ENCODE results near the gene CD74.

Gene CD74

DNA sequence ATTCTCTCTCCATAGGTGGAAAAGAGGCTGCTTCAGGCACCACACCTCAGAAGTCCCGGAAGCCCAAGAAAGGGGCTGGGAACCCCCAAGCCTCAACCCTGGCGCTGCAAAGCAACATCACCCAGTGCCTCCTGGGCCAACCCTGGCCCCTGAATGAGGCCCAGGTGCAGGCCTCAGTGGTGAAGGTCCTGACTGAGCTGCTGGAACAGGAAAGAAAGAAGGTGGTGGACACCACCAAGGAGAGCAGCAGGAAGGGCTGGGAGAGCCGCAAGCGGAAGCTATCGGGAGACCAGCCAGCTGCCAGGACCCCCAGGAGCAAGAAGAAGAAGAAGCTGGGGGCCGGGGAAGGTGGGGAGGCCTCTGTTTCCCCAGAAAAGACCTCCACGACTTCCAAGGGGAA, 16.4 kb downstream of the CD74 start:
- DNase-seq, result no peak

DNA sequence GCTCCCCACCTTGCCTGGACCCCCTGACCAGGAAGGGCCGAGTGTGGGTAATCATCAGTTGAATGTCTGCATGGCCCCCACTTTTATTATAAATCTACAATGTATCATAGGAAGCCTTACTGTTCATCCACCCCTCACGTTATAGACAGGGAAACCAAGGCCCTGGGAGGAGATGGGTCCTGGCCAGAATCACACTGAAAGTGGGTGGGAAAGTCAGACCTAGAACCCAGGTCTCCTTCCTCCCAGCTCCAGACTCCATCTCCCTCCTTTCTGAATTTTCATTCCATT, 17.1 kb downstream of the CD74 start:
- no peak for DNase-seq

DNA sequence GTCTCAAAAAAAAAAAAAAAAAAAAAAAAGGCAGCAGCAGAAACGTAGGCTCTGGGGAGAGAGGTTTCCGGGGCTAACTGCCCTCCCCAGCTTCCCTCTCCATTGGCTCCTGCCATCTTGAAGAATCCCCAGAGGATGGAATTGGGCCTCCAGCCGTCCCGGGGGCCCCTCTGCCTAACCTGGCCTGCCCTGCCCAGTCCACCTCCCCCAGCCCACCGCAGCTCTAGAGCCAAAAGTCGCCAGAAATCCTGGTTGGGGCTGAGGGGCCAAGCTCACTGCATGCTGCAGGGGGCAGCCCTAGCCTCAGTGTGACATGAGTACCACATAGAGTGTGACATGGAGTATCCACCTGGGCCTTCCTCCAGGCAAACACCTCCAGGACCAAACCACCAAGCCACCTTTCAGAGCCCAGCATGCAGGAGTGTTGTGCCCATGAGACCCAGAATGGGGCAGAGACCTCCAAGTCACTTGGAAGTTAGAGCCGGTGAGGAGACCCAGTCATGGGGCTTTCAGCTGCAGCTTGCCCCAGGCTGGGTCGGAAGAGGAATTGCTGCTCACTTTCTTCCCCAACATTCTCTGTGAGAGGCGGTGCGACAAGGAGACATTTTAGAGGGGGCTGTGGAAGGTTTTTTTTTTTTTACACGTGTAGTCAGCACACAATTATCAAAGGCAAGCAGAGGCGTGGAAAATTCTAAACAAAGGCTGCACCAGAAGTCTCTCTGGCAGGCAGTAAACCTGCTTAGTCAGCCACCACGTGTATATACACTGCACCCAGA, 17.6 kb downstream of the CD74 start:
- peak in 1 of 6 experiments; percentile 6 for DNase-seq

DNA sequence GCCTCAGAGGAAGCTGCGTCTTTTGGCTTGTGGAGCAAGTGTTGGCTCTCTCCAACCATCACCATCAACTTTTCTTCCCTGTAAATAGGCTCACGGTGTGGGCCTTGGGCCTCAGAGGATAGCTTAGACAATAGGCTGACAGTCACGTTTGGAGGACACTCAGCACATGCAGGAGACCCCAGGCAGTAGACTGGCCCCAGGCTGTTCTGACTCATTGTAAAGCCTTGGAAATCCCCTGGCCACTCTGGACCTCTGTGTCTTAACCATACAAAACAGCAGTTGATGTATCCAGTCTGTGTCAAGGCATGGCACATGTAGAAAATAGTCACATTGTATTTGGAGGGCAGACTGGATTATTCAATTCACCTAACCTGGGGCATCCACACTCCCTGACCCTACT, 18.6 kb downstream of the CD74 start:
- no peak for DNase-seq

DNA sequence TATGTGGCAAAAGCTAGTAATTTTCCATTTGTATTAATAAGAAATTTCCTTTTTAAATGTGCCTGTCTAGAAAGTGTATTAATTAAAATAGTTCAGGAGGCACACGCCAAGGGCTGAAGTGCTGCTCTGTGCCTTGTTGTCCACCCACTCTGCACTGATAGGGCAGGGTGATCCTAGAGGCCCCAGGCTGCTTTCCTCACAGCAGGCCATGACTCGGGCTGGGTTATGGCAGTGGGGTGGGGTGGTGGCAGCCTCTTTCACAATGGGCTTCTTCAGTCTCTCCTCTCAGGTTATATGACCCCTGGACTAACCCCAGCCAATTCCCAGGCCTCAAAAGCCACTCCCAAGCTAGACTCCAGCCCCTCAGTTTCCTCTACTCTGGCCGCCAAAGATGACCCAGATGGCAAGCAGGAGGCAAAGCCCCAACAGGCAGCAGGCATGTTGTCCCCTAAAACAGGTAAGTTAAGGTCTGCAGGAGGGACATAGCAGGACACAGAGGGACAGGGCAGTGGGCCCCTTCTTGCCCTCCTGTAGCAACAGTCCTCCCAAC, 19.5 kb downstream of the CD74 start:
- DNase-seq, result no peak

DNA sequence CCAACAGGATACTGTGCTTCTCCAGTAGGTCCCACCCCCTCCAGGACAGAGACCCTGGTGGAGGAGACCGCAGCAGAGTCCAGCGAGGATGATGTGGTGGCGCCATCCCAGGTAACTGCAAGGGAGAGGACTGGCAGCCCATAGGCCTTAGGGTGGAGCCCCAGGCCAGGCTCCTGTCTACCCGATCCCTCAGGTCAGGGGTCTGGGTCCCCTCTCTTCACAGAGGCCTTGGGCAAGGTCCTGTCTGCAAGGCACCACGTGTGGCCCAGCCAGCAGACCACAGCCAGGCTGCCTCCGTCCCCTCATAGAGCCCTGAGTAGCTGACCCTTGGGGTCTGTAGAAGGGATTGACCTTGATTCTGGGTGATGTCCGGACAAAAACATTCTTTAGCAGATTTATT, 20.0 kb downstream of the CD74 start:
- no peak for DNase-seq

DNA sequence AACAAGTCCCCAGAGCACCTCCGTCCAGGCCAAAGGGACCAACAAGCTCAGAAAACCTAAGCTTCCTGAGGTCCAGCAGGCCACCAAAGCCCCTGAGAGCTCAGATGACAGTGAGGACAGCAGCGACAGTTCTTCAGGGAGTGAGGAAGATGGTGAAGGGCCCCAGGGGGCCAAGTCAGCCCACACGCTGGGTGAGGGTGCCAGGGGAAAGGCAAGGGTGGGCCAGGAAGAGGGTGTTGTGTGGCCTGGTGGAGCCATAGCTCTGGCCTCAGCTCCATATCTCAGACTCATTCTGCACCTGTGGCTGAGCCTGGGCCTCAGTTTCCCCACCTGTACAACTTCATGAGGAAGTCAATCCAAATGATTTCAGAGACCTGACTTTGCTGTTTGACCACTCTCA, 20.7 kb downstream of the CD74 start:
- no peak for DNase-seq

DNA sequence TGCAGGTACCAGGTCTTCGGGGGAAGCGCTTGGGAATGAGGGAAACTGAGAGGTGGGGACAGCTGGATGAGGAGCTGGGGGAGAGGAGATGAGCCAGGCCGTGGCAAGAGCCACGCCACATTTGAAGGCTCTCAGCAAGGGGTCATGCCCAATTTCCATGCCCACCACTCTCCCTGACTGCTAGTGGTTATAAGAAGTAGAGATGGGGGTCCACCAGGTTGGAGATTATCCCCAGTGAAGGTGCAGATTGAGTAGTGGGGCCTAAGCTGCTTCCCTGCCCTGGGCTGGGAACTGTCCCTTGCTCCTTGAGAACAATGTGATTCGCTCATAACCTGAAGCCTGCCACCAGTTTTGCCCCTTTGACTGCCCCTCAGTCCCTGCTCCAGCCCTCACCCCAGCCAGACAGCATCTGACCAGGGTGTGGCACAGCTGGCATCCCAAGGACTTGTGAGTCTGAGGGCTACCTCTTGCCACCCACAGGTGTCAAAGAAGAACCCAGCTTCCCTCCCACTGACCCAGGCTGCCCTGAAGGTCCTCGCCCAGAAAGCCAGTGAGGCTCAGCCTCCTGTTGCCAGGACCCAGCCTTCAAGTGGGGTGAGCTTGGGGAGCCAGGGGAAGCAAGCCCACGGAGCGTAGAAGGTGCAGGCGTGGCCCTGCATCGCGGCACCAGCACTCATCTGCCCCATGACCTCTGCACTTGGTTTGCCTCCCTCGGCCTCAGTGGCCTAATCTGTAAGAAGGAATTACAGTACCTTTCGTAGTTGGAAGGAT, 21.5 kb downstream of the CD74 start:
- DNase-seq, result no peak

DNA sequence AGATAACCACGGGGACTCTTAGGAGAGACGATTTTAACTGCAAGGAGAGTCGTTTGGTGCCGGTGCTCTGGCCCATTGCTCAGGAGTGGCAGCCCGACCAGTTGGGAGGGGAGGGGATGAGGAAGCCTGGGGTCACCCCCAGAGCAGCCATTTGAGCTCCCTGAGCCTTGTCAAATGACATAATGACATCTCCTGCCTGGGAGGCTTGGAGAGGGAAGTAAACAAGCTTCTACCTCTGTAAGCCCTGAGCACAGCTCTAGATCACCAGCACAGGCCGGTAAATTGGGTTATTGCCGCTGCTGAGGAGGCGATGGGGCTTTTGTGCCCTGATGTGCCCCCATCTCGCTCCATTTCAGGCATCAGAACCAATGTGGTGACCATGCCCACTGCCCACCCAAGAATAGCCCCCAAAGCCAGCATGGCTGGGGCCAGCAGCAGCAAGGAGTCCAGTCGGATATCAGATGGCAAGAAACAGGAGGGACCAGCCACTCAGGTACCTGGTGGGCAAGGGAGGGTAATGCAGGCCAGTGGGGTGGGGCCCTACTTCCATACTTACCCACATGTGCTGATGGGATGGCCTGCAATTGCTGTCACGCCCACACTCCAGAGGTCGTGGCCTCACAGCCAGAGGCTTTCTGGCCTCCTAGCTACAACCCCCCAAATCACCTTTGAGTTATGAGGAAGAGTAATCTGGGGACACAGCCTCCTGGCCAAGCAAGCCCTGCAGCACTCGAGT, 23.0 kb downstream of the CD74 start:
- DNase-seq, result no peak

DNA sequence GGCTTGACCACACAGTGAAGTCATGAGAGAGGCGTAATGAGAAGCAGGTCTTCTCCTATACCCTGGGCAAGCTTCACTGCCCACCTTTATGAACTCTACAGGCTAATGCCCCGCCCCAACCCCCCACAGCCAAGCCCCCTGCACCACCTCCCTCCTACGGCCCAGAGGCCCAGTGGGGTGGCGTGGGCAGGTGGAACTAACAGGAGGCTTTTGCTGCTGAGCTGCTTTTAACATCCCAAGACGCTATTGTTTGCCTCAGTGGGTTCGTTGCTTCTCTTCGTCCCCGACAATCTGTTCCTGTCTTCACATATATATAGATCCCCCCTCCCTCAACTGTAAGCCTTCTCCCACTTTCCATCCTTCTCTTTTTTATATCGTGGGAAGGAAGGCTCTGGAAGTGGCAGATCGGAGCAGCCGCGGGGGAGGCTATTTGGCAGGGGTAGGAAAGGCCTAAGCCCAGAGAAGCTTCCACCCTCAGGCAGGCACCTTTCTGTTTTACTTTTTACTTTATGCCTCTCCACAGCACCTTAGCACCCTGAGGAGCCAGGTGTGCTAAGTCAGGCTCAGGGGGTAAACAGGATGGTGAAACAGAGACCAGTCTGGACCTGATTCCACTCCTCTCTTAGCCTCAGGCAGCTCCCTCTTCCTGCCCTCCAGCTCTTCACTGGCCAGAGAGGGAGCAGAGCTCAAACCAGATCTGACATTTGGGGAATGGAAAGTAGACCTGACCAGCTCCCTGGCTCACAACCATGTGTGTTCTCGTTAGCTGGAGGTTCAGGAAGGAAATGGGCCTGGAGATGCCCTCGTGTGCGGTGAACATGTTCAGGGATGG, 26.5 kb downstream of the CD74 start:
- no peak for DNase-seq

DNA sequence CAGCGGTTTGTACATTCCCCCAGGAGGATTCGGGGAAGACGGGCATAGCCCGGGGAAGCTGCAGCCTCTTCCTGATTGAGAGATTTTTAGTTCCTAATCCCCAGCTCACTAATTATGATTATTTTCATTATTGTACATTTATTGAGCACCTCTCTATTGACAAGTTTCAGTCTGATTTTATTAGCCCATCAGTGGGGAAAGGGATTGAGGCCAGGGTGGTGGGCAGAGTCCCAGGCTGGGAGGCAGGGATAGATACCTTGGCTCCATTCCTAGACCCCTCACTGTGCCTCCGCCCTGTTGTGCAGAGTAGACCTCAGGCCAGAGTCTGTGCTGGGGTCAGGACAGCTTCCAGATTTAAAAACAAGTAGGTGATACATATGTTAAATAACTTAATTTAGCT, 28.0 kb downstream of the CD74 start:
- DNase-seq, result no peak

DNA sequence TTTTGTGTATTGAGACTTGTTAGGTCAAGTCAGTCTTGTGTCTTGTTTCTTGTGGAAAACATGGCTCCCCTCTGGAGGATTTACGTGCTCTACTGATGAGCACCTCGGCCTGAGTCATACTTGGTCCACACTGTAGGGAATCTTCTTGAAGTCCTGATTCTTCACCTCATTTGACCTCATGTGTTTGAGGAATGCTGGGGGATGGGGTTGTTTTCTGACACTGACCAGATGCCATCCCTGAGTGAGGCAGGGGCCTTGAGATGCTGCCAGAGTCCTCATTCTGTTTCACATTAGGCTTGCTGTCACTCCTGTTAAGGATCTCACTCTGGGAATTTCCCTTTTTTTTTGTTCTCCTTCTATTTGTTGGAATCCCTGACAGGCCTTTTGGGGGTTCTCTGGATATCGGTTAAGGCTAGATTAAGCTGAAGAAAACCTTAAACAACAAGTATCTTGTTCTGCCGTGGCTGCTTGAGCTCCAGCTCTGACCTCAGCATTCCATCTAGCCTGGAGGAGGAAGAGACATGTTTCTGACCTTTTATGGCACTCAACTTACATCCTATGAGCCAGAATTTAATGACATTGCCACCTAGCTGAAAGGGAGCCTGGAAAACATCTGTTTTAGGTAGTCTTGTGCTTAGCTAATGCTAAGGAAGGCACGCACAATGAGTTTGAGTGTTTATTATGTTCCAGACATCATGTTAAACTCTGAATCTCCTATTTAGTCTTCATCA, 34.6 kb downstream of the CD74 start:
- DNase-seq, result no peak

DNA sequence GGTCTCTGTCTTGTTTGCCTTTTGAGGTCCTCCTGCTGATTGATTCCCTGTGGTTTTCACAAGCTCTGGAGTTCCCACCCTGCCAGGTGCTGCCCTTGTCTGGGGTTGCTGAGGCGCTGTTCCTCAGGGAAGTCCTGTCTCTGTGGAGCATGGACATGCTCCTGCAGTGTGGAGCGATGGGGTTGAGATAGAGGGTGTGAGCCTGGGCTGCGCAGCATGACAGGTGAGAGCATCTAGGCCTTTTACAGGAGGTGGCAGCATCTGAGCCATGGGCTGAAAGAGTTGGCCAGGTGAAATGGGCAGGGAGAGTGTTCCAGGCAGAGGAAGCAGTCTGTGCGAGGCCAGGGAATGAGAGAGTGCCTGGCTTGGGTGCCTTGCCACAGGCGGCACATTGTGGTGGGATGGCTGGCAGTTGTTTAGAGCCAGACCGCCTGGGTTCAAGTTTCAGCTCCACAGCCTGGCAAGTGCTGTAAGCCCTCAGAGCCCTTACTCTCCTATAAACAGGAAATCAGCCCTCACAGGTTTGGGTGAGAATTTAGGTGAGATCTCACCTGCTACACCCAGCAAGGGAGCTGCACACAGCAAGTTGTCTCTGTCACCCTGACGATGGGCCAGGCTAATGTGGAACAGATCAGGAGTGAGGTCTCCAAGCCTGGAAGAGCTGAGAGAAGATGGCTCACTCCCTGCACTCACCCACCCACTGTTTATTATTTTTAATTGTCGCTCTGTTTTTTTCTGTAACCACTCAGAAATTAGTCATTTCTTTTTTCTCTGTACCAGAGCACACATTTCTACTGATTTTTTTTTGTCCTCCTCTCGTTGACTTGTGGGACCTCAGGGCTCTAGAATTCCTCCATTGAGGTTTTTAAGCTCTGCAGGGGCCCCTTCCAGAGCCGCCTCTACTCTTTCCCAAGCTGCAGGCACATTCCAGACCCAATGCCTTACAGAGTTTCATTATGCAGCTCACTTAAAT, 35.6 kb downstream of the CD74 start:
- DNase-seq, result no peak

DNA sequence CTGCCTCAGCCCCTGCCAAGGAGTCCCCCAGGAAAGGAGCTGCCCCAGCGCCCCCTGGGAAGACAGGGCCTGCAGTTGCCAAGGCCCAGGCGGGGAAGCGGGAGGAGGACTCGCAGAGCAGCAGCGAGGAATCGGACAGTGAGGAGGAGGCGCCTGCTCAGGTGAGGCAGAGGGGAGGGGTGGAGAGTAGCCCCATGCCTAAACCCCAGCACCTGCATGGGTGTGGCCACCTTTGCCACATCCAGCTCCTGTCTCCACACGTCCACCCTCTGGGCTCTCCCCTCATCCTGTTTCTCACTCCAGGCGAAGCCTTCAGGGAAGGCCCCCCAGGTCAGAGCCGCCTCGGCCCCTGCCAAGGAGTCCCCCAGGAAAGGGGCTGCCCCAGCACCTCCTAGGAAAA, 38.1 kb downstream of the CD74 start:
- DNase-seq, result no peak

DNA sequence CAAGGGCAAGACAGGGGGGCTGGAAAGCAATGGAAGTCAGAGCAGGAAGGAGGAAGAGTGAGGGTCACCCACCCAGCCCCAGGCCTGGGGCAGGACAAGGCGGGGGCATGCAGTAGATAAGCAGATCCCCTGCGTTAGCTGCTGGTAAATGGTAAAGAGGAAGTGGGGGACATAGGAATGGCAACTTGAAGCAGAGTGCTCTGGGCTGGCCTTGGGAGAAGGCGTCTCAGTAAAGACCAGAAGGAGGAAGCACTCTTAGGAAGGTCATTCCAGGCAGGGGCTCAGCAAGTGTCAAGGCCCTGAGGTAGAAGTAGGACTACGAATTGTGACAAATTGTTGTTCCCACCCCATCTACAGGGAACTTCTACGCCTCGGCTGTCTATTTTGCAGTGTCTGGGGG, 40.1 kb downstream of the CD74 start:
- DNase-seq, result no peak

DNA sequence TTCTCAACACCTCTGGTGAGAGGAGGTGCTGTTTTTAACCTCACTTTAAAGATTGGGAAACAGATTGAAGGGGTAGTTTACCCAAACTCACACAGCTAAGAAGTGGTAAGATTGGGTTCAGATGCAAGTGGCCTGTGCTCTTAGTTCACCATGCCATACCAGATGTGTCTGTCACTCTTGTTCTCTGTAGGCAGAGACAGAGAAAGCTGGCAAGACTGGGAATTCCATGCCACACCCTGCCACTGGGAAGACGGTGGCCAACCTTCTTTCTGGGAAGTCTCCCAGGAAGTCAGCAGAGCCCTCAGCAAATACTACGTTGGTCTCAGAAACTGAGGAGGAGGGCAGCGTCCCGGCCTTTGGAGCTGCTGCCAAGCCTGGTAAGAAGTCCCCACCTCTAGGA, 44.2 kb downstream of the CD74 start:
- no peak for DNase-seq

DNA sequence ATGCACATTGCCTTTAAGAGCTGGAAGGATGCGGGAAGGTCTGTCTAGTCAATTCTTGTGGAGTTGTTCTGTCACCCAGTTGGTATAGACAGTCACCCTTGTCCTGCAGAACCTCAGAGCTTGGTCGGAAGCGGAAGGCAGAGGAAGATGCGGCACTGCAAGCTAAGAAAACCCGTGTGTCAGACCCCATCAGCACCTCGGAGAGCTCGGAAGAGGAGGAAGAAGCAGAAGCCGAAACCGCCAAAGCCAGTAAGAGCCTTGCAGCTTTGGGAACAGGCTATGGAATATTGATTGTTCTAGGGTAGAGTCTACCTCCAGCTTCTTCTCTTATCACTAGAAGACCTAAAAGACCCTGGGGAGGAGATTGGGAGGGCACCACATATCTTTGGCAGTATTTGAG, 48.7 kb downstream of the CD74 start:
- no peak for DNase-seq

DNA sequence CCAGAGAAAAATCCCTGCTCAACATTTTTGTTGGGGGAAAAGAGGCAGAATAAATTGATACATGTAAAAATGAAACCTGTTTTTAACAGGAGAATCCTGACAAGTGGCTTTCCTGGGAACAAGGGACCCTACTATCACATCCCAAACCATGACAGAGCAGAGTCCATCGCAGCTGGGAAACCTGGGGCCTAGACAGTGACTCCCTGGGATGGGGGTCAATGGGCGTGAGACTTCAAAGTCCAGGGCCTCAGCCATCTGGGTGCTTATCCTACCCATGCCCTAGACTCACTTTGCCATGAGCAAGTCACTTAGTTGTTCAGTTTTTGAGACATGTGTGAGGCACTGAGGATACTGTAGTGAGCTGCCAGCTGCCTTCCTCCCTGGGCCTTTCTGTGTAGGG, 49.5 kb downstream of the CD74 start:
- DNase-seq, result no peak

DNA sequence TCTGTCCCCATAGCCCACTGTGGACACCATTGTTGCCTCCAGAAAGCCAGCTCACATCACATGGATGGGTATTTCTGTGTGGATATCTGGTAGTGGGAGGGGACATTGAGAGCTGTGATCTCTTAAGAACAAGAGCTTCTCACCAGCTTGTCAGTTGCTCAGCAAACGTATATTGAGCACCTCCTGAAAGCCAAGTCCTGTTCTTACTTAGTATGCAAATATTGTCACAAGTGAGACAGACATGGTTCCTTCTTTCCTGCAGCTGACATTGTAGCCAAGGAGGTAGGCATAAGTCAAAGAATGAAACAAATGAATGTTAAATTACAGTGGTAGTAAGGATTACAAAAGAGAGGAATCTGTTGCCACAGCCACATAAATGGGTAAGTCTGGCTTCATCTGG, 51.4 kb downstream of the CD74 start:
- DNase-seq, result no peak

DNA sequence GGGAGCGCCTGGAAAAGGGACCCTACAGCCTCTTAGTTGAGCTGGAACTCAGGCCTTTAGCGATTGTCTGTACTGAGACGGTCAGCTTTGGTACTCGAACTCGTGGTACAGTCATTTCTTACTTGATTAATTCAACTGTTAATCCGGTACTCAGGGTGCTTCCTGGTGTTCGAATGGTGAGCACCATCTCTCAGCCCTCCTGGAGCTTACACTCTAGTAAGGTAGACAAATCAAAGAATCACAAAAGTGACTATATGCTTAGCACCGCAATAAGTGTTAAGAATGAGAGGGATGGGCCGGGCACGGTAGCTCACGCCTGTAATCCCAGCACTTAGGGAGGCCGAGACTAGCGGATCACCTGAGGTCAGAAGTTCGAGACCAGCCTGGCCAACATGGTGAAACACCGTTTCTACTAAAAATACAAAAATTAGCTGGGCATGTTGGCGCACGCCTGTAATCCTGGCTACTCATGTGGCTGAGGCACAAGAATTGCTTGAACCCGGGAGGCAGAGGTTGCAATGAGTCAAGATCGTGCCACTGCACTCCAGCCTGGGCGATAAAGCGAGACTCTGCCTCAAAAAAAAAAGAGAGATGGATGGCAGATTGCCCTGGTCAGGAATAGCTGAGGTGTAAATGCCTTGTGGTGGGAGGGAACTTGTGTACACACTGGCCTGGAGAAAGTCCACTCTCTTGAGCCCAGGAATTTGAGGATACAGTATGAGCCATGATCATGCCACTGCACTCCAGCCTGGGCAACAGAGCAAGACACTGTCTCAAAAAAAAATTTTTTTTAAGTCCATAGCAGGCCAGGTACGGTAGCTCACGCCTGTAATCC, 54.2 kb downstream of the CD74 start:
- DNase-seq, result no peak
